GM21423 (cell line): ENCODE data around the gene PHACTR4.
"Not testable (repeated sequence)": the region's sequence is repeated elsewhere in the genome, so short reads cannot be mapped to it uniquely, and the experiment has no call there.

Experiments
- ATAC-seq: cut with Tn5 transposase; IDR thresholded peaks from one replicate; pipeline ENCODE4 v1.9.1; 2021; ENCODE audit warnings: mild to moderate bottlenecking, moderate library complexity; ENCODE audit not compliant: unreplicated experiment

PHACTR4 gene

GRCh38 chr1:28369371-28370238, at the start of gene PHACTR4:
TSS of gene PHACTR4 (plus strand) at chr1:28369740. CDS start at chr1:28407448, 37,708 bp downstream.
- ATAC-seq = peak; percentile 87

- peak; percentile 60 for ATAC-seq
Measured at GRCh38 chr1:28322194-28322593, 47.3 kb upstream of the PHACTR4 start.

GRCh38 chr1:28323720-28324119, 45.8 kb upstream of the PHACTR4 start:
- no peak for ATAC-seq

- no peak for ATAC-seq
Measured at GRCh38 chr1:28326515-28326914, 43.0 kb upstream of the PHACTR4 start.

- no peak for ATAC-seq
Measured at GRCh38 chr1:28326984-28327383, 42.6 kb upstream of the PHACTR4 start.

- ATAC-seq = not testable (repeated sequence)
Measured at GRCh38 chr1:28327431-28327830, 42.1 kb upstream of the PHACTR4 start.

GRCh38 chr1:28328228-28328648, 41.3 kb upstream of the PHACTR4 start:
- ATAC-seq = no peak

- ATAC-seq = no peak
Measured at GRCh38 chr1:28329395-28330153, 40.0 kb upstream of the PHACTR4 start.

- no peak for ATAC-seq
Measured at GRCh38 chr1:28338897-28339296, 30.6 kb upstream of the PHACTR4 start.

- ATAC-seq = no peak
Measured at GRCh38 chr1:28339551-28339950, 30.0 kb upstream of the PHACTR4 start.

- ATAC-seq = no peak
Measured at GRCh38 chr1:28340221-28340974, 29.1 kb upstream of the PHACTR4 start.

- ATAC-seq = no peak
Measured at GRCh38 chr1:28341591-28341990, 27.9 kb upstream of the PHACTR4 start.

- no peak for ATAC-seq
Measured at GRCh38 chr1:28343405-28343804, 26.1 kb upstream of the PHACTR4 start.

- not testable (repeated sequence) for ATAC-seq
Measured at GRCh38 chr1:28353248-28353810, 16.2 kb upstream of the PHACTR4 start.

- ATAC-seq = no peak
Measured at GRCh38 chr1:28354121-28354520, 15.4 kb upstream of the PHACTR4 start.

- ATAC-seq = no peak
Measured at GRCh38 chr1:28358716-28359115, 10.8 kb upstream of the PHACTR4 start.

GRCh38 chr1:28359592-28360239, 9.8 kb upstream of the PHACTR4 start:
- ATAC-seq = no peak

GRCh38 chr1:28364888-28365287, 4.7 kb upstream of the PHACTR4 start:
- no peak for ATAC-seq

GRCh38 chr1:28365864-28366263, 3.7 kb upstream of the PHACTR4 start:
- ATAC-seq = no peak

GRCh38 chr1:28368608-28369007, 932 bp upstream of the PHACTR4 start:
- ATAC-seq = not testable (repeated sequence)
